ENCODE data around the gene PRKAR1A.

The PRKAR1A gene

GRCh38 chr17:68535922-68536321 lies 23.7 kb downstream of the PRKAR1A start:
- no peak overlapping the region for H3K27ac ChIP-seq
- TF ChIP-seq CTCF (conservative IDR thresholded peaks at IDR 0.05), result no peak
- TF ChIP-seq ZFX (IDR thresholded peaks at IDR 0.05), result no peak

GRCh38 chr17:68539548-68540467 lies 27.6 kb downstream of the PRKAR1A start:
- TF ChIP-seq CTCF (conservative IDR thresholded peaks at IDR 0.05) (peak; percentile 47), ZFX (IDR thresholded peaks at IDR 0.05) (no peak)
- H3K27ac ChIP-seq, result no peak overlapping the region

DNA sequence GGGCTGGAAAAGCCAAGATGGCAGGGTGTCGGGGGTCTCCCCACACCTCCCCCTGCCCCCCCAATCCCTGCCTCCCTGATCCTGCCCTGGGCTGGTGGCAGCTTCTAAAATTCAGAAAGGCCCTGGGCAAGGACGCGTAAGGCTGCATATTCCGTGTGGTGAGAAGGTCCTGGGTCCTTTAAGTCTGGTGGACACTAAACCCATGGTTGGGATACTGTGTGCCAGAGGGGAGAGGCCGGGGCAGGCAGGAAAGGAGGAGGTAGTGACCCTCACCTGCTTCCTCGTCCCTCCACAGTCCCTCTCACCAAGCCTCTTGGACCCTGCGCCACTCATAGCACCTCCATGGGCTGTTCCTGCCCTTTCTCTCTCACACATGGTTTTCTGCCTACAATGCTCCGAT lies 28.8 kb downstream of the PRKAR1A start:
- TF ChIP-seq CTCF (conservative IDR thresholded peaks at IDR 0.05) (no peak), ZFX (IDR thresholded peaks at IDR 0.05) (no peak)
- H3K27ac ChIP-seq, result no peak overlapping the region

- no peak overlapping the region for H3K27ac ChIP-seq
- TF ChIP-seq ZFX (IDR thresholded peaks at IDR 0.05) (no peak), CTCF (conservative IDR thresholded peaks at IDR 0.05) (no peak)
These were observed 29.6 kb downstream of the PRKAR1A start for GRCh38 chr17:68541816-68542215.

- H3K27ac ChIP-seq, result no peak overlapping the region
- TF ChIP-seq ZFX (IDR thresholded peaks at IDR 0.05), result no peak
- TF ChIP-seq CTCF (conservative IDR thresholded peaks at IDR 0.05), result no peak
These were observed 30.7 kb downstream of the PRKAR1A start for GRCh38 chr17:68542698-68543463.

DNA sequence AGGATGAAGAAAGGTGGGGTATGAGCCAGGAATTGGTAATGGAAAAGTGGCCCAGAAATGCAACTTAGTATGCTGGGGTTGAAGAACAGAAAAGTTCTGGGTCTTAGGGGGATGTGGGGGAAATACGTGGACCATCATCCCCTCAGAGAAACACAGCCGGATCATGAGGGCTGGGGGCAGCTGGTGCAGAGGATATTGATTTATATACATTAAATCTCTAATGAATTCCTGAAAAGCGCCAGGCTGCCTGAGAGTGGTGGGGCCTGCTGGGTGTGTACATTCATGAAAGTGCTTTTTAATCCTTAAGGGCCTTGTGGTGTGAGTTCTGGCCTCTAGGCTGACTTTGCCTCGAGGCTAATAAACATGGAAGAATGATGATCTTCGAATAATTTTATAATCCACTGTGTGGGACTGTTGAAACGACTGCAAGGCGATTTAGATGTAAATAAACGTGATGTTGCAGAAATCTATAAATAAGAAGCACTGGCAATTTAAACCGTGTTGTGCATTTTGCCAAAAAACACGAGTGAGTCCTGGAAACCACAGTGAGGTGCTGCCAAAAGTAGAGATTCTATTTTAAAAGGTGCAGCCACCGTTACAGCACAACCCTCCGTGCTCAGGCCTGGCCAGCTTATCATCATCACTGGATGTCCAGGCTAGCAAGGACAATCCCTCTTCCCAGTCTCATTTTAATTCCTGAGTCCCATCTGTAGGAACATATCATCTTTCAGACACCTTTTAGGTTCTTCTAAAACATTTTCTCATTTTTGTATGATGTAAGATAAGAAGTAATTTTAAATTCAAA lies 32.1 kb downstream of the PRKAR1A start:
- no peak overlapping the region for H3K27ac ChIP-seq
- TF ChIP-seq ZFX (IDR thresholded peaks at IDR 0.05) (no peak), CTCF (conservative IDR thresholded peaks at IDR 0.05) (no peak)

All from C4-2B (cell line).